OCI-LY3 (cell line): ENCODE data around the gene PTCD3.

Source experiments
- EZH2phosphoT487 ChIP-seq: fragments of 200-600 bp; shearing (Covaris generic); IDR thresholded peaks from 2 replicates; pipeline ENCODE4 v1.6.1; 2018; ENCODE audit warnings: antibody characterized with exemption, mixed run types, low read depth
- TF ChIP-seq, protein P1 (sequence below): fragments of 200-600, 300-600 bp; sonication (generic); IDR thresholded peaks from 2 replicates; pipeline ENCODE4 v1.5.1; 2014; ENCODE audit warnings: antibody characterized with exemption, low read length, low read depth

DNA sequence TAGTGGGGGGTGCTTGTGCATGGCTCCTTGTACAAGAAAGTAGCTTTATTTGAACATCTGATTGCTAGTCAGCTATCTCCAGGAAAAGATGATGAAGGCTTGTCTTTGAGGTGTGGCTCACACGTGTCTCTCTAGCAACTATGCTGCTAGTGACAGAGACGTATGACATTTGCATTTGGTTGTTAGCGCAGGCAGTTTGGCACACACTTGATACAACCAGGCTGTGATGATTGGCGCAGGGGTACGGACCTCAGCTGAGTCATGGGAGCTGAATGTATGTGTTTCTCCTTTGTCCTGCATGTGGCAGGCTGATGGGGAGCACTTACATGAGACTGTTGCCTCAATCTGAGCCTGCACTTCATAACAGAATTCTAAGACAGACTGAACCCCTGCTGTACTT lies 29.6 kb downstream of the PTCD3 start:
- TF ChIP-seq, protein P1, sequence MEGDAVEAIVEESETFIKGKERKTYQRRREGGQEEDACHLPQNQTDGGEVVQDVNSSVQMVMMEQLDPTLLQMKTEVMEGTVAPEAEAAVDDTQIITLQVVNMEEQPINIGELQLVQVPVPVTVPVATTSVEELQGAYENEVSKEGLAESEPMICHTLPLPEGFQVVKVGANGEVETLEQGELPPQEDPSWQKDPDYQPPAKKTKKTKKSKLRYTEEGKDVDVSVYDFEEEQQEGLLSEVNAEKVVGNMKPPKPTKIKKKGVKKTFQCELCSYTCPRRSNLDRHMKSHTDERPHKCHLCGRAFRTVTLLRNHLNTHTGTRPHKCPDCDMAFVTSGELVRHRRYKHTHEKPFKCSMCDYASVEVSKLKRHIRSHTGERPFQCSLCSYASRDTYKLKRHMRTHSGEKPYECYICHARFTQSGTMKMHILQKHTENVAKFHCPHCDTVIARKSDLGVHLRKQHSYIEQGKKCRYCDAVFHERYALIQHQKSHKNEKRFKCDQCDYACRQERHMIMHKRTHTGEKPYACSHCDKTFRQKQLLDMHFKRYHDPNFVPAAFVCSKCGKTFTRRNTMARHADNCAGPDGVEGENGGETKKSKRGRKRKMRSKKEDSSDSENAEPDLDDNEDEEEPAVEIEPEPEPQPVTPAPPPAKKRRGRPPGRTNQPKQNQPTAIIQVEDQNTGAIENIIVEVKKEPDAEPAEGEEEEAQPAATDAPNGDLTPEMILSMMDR, result no peak
- TF ChIP-seq EZH2phosphoT487, result no peak
